ENCODE measurements around the gene APMAP. TPM values are rescaled to one million over a fixed set of nuclear protein-coding genes. Genes with fewer than 3 reads are reported as not detected.

Gene APMAP
- total RNA-seq (2021; ENCODE audit: unreplicated experiment) = 82.7 TPM
- 71.6 and 86.6 TPM in 2 replicates for polyA plus RNA-seq (2012)
- Bru-seq, nascent RNA = percentile 75 among the genes with signal in this experiment
- BruChase-seq, experiment 1, labeled RNA remaining after a 6-hour chase = percentile 87 among the genes with signal in this experiment
- percentile 81 among the genes with signal in this experiment for BruChase-seq, experiment 2, labeled RNA remaining after a 2-hour chase
- long read RNA-seq, transcript APMAP-201 (9 exons, 2,430 nt) = major isoform, 231 of 279 reads
- long read RNA-seq, transcript APMAP-202 (10 exons, 2,117 nt) = minor isoform, 9 of 279 reads
- long read RNA-seq, partial matches to known transcripts = 25 of 279 reads
- long read RNA-seq, other reads (novel, unspliced or antisense) = 14 of 279 reads

GRCh38 chr20:24992487-24993205 lies at the start of gene APMAP:
Gene APMAP, minus strand, starts transcription at chr20:24992751. Its CDS starts 63 bp downstream, at chr20:24992688.
- H3K4me2 ChIP-seq (ENCODE audit: low read length) = peak within 1 kb of the TSS; percentile 94
- BruUV-seq (replicated peaks) = no TSS peak
- RAD21 ChIA-PET (ENCODE audit: low non-redundant PET in 1 of 2, low total read pairs in 2 of 2, uncharacterized antibody in 2 of 2, unreplicated experiment in 2 of 2) = no interaction called here

More at GRCh38 chr20:24992487-24993205, at the start of gene APMAP:
- intact Hi-C loops (cut with micrococcal nuclease) = loop anchor here (1.0 to 5.0 kb wide), 6 partner anchors 187 to 425 kb away; partner anchors contain the start of gene ENTPD6
- Histone ChIP-seq H3K4me1 (ENCODE audit: control insufficient read depth in 1 of 2, insufficient read depth in 2 of 2, low read length in 2 of 2) (peaks cover 12 to 28% of the 10 kb centered on the region in 2 experiments), H3K4me3 (replicated peaks in 1 of 2; ENCODE audit: low read depth in 1 of 2, low read length in 2 of 2) (peak within 1 kb of the TSS; percentile 89 to 94), H3K9me2 (ENCODE audit: insufficient read depth) (no peaks in the 10 kb centered on the region), H3K27me3 (ENCODE audit: insufficient read depth, low read length) (peaks cover 1% of the 10 kb centered on the region; the same call in 1 of the 2 replicates), H3K79me2 (ENCODE audit: insufficient read depth, low read length) (peaks cover 47% of the 10 kb centered on the region), H3K9ac (ENCODE audit: low read length) (peak within 1 kb of the TSS; percentile 83), H4K20me1 (ENCODE audit: insufficient read depth) (no peaks in the 10 kb centered on the region), H3K9me3 (ENCODE audit: control insufficient read depth in 1 of 2, insufficient read depth in 1 of 2, low read depth in 1 of 2, low read length in 2 of 2) (no peaks in the 10 kb centered on the region), H2AFZ (ENCODE audit: low read depth, low read length, poor library complexity, severe bottlenecking) (no peak within 1 kb of the TSS), H3K36me3 (ENCODE audit: control insufficient read depth in 1 of 2, insufficient read depth in 2 of 2, low read length in 2 of 2) (no peaks in the 10 kb centered on the region; a peak in 1 of 4 replicates), H3K27ac (ENCODE audit: low read depth, low read length) (peak within 1 kb of the TSS; percentile 71)
- ChIA-PET CTCF (interaction anchor here (1.6 kb wide), 1 partner anchor 413 kb away, joined by 4 read pairs; no protein-coding TSS in a partner anchor), POLR2A (no interaction called here)
- ATAC-seq = peak; percentile 91
- DNase-seq (ENCODE audit: low read depth, low spot score) = peak; percentile 77
- TF ChIP-seq ELF1 (IDR thresholded peaks at IDR 0.05; ENCODE audit: borderline replicate concordance, low read depth) (peak; percentile 80), ZFX (IDR thresholded peaks at IDR 0.05) (peak; percentile 66; the same call in 1 of the 2 replicates), SP1 (IDR thresholded peaks at IDR 0.05; ENCODE audit: low read depth) (peak; percentile 71), POLR2A (IDR thresholded peaks at IDR 0.05; ENCODE audit: borderline replicate concordance, extremely low read depth, insufficient read depth, insufficient read length) (peak; percentile 86), EZH2 (IDR thresholded peaks at IDR 0.05) (no peak), POLR2AphosphoS5 (IDR thresholded peaks at IDR 0.05; ENCODE audit: low read depth, low read length) (peak; percentile 89), YY1 (IDR thresholded peaks at IDR 0.05; ENCODE audit: extremely low read depth, insufficient replicate concordance, low read depth, low read length) (peak; percentile 32), RAD21 (IDR thresholded peaks at IDR 0.05; ENCODE audit: low read depth) (no peak), EGR1 (IDR thresholded peaks at IDR 0.05; ENCODE audit: low read depth) (peak; percentile 45; the same call in 1 of the 2 replicates), CEBPB (IDR thresholded peaks at IDR 0.05; ENCODE audit: low read depth) (no peak), SIN3A (IDR thresholded peaks at IDR 0.05; ENCODE audit: low read depth) (peak; percentile 82), JUND (IDR thresholded peaks at IDR 0.05) (no peak), MAX (IDR thresholded peaks at IDR 0.05) (peak; percentile 89)
